LoVo (cell line): ENCODE measurements around the gene C4orf50.

Experiments
- DNase-seq: peaks from one replicate; pipeline ENCODE4 v3.0.0-alpha.2; 2016; ENCODE audit warnings: low spot score

The C4orf50 gene

DNA sequence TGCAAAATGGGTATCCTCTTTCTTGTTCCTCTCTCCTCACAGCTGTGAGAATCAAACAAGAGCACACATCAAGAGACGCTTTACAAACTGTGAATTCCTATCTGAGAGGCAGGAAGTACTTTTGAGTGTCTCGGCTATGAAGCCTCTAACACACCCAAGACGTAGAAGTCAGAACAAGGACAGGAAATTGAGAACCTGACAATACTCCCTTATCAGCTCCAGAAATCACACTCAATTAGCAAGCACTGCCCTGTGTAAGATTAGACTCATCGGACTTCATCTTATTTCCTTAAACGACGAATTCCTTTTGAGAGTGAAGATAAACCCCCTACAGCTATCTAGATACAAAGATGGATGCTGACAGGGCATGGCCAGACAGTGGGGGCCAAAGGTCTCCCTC lies 74.7 kb downstream of the C4orf50 start:
- DNase-seq, result no peak

- DNase-seq, result no peak
Measured at GRCh38 chr4:5942947-5943346, 75.3 kb downstream of the C4orf50 start.

DNA sequence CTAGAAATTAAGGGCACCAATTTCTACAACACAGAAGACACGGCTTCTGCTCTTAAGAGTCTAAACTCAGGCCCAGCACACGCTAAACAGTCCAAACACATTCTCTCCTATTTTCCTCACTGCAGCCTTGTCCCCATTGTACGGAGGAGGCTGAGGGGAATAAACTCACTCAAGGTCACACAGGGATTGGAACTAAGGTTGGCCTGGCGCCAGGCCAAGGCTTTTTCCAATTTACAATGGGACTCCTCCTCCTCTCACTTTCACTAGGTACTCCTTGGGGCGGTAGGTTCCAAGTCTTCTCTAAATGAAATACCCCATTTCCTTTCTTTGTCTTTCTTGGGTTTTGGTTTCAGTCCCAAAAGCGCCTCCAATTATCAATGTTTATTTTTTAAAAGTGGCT lies 76.6 kb downstream of the C4orf50 start:
- no peak for DNase-seq

GRCh38 chr4:5940470-5941203 lies 77.6 kb downstream of the C4orf50 start:
- no peak for DNase-seq

GRCh38 chr4:5933996-5934831 lies 84.0 kb downstream of the C4orf50 start:
- no peak for DNase-seq

DNA sequence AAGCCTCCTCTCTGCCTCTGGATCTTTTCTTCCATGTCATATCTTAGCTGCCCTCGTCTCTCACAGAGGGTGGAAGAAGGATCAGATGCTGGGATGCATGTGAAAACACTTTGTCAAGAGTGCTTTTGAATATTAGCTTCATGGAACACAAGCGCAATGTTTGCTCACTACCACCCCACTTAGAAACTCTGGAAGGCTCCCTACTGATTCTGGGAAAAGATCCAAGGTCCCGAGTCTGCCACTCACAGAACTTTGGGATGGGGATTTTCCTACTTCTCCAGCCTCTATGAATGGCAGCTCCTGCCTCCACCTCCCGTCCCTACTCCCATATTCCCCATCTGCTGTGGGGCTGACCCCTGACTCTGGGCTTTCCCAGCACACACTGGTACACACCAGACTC lies 85.1 kb downstream of the C4orf50 start:
- DNase-seq, result no peak

DNA sequence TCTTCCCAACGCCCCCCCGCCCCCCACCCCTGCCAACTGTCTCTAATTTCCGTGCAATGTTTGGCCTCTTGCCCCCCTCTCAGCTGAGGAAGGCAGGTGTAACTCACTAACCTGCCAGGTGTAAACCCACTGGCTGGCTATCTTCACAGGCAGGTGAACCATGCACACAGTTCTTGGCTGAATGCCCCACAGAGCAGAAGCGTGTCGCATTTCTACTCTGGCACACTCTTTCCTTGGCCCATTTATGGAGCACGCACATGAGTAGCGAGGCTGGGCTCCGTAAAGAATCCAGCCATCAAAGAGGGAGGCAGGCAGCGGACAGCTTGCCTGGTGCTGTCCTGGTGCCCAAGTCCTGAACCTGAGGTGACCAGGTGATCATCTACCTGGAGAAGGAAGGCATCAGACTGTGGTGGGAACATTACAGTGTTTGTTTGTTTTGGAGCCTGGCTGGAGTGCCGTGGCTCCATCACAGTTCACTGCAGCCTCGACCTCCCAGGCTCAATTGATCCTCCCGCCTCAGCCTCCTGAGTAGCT lies 86.1 kb downstream of the C4orf50 start:
- no peak for DNase-seq

DNA sequence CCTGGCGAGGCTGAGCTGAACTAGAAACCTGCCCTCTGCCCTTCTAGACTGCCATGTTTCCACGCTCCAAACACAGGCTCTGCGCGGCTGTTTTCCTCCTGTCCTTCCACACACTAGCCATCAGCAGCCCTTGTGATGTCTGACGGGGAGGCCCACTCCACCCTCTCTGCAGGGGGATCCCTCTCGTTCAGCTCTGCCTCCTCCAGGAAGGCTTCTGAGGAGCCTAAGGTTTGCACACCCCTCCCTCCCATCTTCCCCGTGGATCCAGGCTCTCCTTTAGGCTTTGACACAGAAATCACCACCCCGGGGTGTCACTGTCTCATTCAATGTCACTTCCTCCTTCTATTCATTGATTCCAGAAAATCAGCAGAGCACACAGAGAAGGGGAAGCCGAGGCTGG lies 86.7 kb downstream of the C4orf50 start:
- DNase-seq, result no peak

- no peak for DNase-seq
Measured at GRCh38 chr4:5930876-5931275, 87.4 kb downstream of the C4orf50 start.

DNA sequence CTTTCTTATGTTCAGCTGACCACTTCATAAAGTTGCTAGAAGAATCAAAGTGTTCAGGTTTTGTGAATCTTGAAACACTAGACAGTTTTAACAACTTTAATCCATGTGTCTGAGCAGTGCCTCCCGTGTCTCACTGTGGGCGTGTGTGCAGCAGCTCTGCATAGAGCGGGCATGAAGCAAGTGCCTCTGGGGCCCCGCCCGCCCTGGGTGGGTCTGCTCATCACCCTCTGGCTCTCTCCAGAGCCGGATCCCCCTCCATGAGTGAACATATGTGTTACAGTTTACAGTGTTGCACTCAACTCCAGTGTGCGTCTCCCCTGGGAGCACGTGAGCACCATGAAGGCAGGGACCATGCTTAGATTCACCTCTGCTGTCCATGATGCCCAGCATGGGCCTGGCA lies 87.8 kb downstream of the C4orf50 start:
- DNase-seq, result no peak

- DNase-seq, result no peak
Measured at GRCh38 chr4:5928844-5929420, 89.3 kb downstream of the C4orf50 start.

- DNase-seq, result no peak
Measured at GRCh38 chr4:5928274-5928673, 90.0 kb downstream of the C4orf50 start.

DNA sequence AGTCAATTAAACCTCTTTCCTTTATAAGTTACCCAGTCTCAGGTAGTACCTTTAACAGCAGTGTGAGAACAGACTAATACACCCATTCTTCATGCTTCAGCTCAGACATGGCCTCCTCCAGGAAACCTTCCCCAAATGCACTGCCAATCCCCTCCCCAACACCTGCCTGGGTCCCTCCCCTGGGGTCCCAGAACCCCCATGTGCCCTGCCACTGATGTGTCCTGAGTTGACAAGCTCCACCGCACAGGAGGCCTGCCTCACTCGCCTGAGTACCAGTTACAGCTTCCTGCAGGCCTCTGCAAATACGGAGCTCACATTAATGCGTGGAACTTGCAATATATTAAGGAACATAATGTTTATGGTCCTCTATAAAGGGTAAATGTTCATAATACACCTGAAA lies 90.5 kb downstream of the C4orf50 start:
- DNase-seq, result no peak

GRCh38 chr4:5927116-5927515 lies 91.1 kb downstream of the C4orf50 start:
- DNase-seq, result no peak

GRCh38 chr4:5926598-5926997 lies 91.6 kb downstream of the C4orf50 start:
- DNase-seq, result no peak

- DNase-seq, result no peak
Measured at GRCh38 chr4:5925419-5926200, 92.6 kb downstream of the C4orf50 start.

DNA sequence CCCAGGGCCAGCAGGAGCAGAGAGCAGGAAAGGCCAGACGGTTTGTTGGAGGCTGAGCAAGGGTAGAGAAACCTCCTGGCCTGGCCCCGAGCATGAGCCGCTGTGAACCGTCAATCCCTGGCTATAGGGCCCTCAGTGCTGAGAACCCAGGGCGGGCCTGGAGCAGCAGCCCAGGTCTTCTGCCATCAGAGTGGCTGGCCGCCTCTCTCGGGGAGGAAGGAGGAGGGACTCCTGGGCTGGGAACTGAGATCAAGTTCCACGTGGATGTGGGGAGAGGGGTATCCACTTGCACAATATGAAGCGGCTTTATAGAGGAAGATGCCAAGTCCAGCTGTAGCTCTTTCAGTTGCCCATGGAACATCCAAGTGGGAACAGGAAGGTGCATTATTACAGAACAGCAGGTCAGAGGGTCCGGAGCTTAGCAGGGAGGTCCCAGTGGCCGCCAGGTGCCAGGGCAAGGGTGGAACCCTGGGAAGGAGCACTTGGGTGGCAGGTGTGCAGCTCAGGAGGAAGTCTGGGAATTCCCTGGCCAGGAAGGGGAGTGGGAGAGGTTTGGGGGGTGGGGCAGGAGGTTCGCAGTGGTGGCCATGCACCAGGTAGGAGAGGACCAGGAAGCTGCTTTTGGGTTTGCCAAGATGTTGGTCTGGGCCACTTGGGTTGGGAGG lies 93.6 kb downstream of the C4orf50 start:
- no peak for DNase-seq

- no peak for DNase-seq
Measured at GRCh38 chr4:5923376-5923775, 94.9 kb downstream of the C4orf50 start.

GRCh38 chr4:5922556-5922955 lies 95.7 kb downstream of the C4orf50 start:
- DNase-seq, result no peak

GRCh38 chr4:5921981-5922380 lies 96.2 kb downstream of the C4orf50 start:
- no peak for DNase-seq
